Measurements from ENCODE around the gene ZNF385A.

- TF ChIP-seq CTCF (IDR thresholded peaks at IDR 0.05) (no peak), POLR2A (IDR thresholded peaks at IDR 0.05) (peak; percentile 87 to 95)
Measured at GRCh38 chr12:54419088-54419887, 34.8 kb upstream of the ZNF385A start, which contains the start of gene ITGA5.
